ENCODE measurements around the gene GP1BB.
"Not testable (repeated sequence)": the region's sequence is repeated elsewhere in the genome, so short reads cannot be mapped to it uniquely, and the experiment has no call there.

The GP1BB gene

GRCh38 chr22:19693981-19694670 lies 29.2 kb upstream of the GP1BB start:
- no peak for DNase-seq

GRCh38 chr22:19694696-19695095 lies 28.6 kb upstream of the GP1BB start:
- no peak for DNase-seq

GRCh38 chr22:19696504-19697276 lies 26.6 kb upstream of the GP1BB start:
- no peak for DNase-seq

DNA sequence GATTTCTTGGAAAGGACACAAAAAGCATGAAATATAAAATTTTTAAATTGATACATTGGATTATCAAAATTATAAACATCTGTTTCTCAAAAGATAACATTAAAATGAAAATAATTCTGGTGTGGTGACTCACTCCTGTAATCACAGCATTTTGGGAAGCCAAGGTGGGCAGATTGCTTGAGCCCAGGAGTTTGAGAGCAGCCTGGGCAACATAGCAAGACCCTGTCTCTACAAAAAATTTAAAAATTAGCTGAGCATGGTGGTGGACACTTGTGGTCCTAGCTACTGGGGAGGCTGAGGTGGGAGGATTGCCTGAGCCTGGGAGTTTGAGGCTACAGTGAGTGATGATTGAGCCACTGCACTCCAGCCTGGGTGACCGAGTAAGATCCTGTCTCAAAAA lies 25.5 kb upstream of the GP1BB start:
- DNase-seq = not testable (repeated sequence)

- no peak for DNase-seq
These were observed 22.4 kb upstream of the GP1BB start for GRCh38 chr22:19700790-19701419.

DNA sequence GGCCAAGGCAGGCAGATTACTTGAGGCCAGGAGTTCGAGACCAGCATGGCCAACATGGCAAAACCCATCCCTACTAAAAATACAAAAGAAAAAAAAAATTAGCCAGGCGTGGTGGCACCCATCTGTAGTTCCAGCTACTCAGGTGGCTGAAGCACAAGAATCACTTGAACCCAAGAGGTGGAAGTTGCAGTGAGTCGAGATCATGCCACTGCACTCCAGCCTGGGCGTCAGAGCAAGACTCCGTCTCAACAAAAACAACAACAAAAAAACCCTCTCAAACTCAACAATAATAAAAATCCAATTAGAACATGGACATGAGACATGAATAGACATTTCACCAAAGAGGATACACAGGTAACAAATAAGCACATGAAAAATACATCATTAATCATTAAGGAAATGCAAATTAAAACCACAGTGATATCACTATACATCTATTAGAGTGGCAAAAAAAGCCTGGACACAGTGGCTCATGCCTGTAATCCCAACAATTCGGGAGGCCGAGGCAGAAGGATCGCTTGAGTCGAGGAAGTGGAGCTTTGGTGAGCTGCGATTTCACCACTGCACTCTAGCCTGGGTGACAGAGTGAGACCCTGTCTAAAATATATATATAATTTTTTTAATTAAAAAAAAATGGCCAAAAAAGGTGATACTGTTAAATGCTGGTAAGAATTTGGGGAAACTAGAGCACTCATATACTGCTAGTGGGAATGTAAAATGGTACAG lies 21.8 kb upstream of the GP1BB start:
- DNase-seq = no peak

DNA sequence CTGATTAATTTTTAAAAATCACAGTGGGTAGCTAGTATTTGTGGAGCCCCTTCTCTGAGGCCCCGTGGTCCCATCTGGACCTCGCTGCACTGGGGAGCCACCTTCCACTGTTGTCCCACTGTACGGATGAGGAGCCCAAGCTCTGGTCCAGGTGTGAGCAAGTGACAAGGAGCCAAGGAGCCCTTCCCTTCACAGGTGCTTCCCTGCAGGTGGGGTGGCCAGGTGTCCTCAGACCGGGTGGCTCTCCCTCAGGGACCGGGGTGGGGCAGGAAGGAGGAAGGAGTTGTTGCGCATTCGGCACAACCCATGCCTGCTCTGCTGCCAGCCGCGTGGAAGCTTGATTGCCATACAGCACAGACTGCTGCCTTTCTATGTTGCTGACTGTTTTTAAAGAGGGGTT lies 19.5 kb upstream of the GP1BB start:
- no peak for DNase-seq

DNA sequence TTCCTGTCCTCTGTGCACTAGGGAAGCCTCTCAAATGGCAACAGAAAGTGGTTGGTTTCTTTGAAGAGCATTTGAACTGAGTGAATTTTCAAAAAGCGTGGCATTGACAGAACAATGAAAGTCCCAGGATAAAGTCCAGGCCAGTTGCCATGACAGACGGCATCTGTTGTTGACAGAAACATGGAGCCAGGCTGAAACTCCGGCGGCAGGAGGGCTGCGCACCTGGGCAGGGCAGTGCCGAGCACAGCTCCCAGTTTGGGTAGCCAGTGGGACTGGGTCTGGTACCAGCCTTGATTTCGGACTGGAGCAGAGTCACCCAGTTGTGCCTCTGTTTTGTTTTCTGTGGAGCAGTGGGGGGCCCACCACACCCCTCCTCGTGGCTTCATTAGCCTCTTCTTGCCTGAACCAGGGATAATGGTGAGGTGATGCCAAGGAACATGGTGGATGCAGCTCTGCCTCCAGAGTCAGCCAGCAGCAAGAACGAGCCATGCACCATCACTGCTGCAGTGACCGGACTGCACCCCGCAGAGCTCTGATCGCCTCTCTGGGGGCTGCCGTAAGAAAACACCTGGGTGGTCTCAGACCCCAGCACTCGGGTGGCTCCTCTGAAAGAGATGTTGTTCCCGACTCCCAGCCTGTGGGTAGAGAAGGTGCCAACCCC lies 18.9 kb upstream of the GP1BB start:
- DNase-seq = no peak

DNA sequence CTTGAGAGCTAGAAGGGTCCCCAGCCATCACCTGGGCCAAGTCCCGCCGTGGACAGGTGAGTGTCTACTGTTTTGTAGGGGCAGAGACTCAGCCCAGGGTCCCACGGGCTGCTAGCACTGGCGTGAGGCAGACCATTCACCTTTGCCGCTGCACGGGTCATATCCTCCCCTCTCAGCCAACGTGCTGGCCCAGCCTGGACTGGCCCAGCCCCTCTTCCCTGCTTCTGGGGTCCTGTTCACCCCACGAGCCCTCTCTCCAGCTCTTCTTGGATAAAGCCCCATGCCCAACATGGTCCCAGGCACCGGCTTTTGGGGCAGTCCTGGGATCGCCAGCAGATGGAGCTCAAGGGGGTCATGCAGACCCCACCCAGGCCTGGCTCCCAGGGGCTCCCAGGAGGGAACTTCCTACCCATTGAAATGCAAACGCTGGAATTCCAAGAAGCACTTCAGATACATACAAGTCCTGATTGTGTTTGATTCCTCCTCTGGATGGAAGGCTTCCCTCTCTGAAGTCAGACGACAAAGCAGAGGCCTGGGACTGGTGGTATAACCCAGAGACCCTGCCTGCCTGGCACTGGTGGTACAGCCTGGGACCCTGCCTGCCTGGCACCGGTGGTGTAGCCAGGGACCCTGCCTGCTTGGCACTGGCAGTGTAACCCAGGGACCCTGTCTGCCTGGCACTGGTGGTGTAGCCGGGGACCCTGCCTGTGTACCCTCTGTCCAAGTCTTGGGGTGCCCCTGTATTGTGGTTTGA lies 18.0 kb upstream of the GP1BB start:
- no peak for DNase-seq

DNA sequence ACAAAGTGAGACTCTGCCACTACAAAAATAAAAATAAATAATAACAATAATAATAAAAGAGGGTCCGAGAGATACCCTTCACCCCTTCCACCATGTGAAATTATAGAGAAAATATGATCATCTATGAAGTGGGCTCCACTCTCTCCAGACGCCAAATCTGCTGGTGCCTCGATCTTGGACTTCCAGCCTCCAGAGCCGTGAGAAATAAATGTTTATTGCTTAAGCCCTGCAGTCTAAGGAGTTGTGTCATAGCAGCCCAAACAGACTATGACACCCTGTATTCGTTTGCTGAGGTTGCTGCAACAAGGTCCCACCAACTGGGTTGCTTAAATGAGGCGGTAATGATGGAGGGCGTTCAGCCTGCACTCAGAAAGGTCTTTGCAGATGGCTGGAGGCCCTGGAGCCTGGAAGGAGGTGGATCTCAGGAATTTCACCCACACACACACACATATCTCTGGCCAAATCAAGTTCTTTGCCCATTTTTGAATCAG lies 16.6 kb upstream of the GP1BB start:
- DNase-seq = no peak

DNA sequence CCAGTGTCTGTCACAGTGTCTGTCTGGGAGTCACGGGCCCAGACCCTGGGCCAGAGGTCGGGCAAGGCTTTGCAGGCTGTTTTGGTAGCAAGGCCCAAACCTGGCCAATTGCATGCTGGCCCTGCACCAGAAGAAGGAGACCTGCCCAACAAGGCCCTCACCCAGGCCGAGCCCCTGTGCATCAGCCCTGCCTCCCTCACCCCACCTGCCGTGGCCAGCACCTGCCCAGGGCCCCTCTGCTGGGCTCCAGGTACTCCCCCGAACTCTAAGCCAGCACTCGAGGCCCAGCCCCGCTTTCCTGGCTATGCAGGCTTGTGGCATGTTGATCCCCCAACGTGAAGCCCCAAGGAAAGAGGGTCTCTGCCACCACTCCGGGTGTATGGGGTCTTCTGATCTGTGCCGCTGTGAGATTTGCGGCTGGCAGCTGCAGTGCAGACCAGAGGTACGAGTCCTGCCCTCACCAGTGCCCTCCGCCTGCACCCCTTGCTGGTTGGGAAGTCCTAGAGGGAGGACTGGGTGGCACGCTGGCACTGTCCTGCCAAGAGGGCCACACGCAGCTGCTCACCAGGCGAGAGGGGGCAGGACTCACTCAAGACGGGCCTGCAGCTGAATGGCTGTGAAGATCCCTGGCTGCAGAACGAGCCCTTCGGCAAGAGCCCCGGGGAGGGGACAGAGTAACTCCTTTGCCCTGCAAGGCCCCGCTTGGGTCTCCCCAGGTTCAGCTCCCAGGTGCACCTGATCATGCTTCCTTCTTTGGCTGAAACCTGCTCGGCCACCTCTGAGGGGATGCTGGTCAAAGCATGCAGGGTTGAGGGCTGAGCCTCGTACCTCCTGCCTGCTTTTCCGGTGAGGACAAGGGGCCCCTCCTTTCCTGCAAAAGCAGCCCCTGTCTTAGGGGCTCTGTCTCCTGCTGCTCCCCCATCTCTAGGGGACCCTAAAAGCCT lies 15.7 kb upstream of the GP1BB start:
- no peak for DNase-seq

- DNase-seq = no peak
These were observed 14.9 kb upstream of the GP1BB start for GRCh38 chr22:19708321-19709011.

- peak; percentile 80 for DNase-seq
These were observed 14.1 kb upstream of the GP1BB start for GRCh38 chr22:19709063-19709769.

DNA sequence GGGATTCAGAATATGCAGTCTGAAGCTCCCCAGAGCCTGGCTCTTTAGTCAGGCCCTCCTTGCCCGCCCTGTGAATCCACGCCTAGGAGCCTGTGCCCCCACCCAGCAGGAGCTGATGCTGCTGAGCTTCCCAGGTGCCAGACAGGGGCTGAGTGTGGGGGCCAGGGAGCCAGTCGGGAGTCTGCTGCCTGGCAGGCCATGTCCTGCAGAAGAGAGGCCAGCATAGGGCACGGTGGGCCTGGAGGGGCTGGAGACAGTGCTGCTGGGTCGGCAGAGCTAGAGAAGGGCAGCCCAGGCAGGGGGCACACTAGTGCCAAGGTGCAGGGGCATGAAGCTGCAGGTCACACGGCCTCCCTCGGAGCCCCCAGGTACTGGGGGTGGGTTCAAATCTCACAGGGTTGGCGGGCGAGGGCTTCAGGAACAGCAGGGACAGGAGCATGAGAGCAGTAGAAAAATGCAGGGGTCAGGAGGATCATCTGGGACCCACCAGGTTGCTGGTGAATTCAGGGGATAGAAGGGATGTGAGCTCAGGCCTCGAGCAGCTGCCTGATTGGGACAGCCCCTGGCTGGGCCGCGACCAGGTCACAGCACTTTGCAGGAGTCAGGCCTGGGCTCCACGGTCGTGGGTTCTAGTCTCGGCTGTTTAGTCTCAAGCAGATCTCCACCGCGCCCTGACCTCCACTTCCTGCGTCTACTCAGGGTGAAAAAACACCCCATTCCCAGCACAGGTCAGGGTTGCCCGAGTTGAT lies 13.1 kb upstream of the GP1BB start:
- DNase-seq = no peak

DNA sequence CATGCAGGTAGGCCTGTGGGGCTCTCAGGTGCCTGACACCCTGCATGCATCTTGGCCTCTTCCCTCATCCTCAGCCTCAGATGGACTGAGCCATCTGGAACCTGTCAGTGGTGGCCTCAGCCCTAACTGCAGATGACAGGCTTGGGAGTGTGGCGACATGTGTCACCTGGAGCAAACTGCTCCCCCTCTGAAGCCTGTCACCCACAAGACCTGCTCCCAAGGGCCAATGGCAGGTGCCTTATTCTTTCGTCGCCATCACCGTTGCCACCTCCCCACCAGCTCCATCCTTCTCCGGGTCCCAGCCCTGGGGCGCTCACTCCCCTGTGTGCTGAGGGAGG lies 12.6 kb upstream of the GP1BB start:
- DNase-seq = no peak

GRCh38 chr22:19713245-19713644 lies 10.1 kb upstream of the GP1BB start:
- DNase-seq = no peak

DNA sequence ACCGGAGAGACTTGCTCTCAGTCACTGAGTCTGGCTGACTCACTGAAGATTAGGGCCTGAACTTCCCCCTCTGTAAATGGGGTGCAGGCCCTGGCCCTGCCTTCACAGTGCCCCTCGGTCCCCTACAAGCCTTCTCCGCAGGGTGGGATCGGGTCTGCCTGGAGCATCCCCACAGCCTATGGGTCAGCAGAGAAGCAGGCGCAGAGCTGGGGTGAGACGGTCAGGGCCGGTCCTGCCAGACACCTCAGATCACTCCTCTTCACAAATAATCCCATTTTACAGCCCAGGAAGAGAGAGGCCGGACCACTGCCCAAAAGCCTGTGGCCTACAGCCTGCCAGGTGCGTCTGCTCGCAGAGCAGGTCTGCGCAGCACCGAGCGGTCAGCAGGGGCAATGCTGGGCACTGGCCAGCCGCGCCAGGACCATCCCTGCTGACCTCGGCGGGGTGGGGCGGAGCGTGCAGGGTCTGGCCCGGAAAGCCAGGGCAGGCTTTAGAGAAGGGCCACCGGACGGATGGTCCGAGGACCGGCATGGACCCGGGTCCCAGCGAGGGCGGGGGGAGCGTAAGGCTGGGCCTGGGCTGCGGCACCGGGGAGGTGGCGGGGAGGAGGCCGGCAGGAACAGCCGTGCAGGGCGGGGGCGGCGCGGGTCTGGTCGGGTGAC lies 9.6 kb upstream of the GP1BB start:
- peak; percentile 54 for DNase-seq
